ENCODE results near the gene BSG.

The BSG gene

DNA sequence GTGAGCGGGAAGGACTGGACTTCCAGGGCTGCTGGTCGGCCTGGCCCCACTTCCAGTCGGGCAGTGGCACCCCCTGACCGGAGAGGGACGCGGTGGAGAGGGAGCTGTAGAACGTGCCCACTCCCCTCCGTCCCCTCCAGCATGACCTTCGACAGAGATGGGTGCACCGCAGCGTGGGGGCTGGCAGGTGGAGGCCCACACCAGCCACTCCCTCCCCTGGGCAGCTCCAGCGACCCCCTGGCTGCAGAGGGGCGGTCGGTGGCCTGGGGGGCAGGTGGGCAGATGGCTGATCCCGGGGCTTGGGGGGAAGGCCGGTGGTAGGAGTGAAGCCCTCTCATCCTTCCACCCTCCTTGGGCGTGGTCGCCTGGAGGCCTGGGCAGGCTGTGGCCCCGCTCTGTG, 19.7 kb downstream of the BSG start:
- no peak for TF ChIP-seq CTCF (IDR thresholded peaks at IDR 0.05; ENCODE audit: extremely low read depth, missing control alignments)
- no peak for DNase-seq (ENCODE audit: low spot score)

GRCh38 chr19:593055-593454, 20.7 kb downstream of the BSG start:
- TF ChIP-seq CTCF (IDR thresholded peaks at IDR 0.05; ENCODE audit: extremely low read depth, missing control alignments): no peak
- no peak for DNase-seq (ENCODE audit: low spot score)

DNA sequence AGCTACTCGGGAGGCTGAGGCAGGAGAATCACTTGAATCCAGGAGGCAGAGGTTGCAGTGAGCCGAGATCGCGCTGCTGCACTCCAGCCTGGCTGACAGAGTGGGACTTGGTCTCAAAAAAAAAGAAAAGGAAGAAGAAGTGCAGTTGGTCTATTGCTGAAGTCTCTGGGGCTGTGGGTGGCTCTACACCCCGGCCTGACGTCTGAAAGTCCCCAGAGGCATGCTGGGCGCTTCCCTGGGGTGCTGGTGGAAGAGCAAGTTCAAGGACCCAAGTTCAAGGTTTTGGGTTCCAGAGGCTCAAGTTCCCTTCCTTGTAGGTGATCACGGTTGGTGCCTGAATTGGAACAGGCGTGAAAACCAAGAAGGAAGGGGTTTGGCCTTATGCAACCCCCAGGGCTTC, 21.1 kb downstream of the BSG start:
- DNase-seq (ENCODE audit: low spot score): no peak
- no peak for TF ChIP-seq CTCF (IDR thresholded peaks at IDR 0.05; ENCODE audit: extremely low read depth, missing control alignments)

- TF ChIP-seq CTCF (IDR thresholded peaks at IDR 0.05; ENCODE audit: extremely low read depth, missing control alignments): no peak
- no peak for DNase-seq (ENCODE audit: low spot score)
These were observed 22.0 kb downstream of the BSG start for GRCh38 chr19:594265-594870.

DNA sequence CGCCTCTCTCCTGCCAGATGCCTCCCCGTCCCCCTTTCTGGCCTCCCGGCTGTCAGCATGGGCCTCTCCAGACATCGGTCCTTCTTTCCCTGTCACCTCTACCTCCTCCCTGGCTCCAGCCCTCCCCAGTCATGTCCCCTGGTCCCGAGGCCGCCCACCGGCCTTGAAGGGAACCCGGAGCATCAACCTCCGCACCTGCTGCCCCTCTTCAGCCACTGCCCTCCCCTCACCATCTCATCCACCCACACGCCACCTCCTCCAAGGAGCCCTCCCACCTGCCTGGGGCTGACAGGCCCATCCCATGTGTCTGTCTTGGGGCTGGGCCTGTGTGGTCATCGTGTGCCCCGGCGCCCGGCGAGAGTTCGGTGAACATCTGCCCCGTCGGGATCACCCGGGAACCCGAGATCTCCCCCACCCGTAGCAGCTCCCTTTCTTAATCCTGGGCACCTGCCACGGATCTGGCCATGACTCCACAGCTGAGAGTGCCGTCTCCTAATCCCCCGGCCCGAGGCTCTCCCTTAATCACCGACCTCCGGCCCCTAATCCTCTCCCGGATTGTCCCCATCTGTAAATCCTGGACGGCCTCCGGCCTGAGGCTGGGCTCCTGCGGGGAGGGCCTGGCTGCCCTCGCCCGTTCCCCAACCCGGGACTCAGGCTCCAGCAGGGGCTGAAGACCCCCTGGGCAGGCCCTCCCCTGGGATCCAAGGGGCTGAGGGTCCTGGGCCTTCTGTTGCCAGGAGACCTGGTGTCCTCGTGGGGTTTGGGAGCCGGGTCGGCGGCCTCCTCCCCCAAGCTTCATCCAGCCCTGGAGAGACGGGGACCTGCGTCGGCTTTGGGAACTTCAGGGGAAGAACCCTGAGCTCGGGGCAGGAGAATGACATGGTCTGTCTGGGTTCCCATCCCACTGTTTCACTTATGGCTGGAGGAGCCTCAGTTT, 23.2 kb downstream of the BSG start:
- DNase-seq (ENCODE audit: low spot score): no peak
- no peak for TF ChIP-seq CTCF (IDR thresholded peaks at IDR 0.05; ENCODE audit: extremely low read depth, missing control alignments)

DNA sequence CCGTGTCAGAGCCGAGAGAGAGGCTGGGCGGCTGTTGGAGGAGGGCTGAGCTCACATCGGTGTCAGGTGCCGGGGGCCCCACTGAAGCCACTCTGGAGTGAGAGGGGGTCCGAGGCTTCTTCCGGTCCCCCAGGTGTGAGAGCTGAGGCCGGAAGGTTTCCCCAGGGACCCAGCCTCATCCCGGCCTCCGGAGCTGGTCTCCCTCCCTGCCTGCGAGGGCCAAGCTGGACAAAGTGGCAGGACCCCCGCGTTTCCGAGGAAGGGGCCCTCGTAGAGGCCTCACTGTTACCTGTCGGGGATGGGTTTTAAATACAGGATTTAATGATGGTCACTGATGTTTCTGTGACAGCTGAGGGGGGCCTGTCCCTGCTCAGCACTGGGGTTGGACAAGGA, 23.9 kb downstream of the BSG start:
- DNase-seq (ENCODE audit: low spot score): no peak
- no peak for TF ChIP-seq CTCF (IDR thresholded peaks at IDR 0.05; ENCODE audit: extremely low read depth, missing control alignments)

Data from GM20000 (cell line).